Measurements from ENCODE around the gene PNMT. TPM values are rescaled to one million over a fixed set of nuclear protein-coding genes. Genes with fewer than 3 reads are reported as not detected.

PNMT gene
- total and polyA plus RNA-seq, 2 of the 13 experiments (the other 11 are each of a cell fraction or from before 2014, with no cell fraction given), result 0.25 TPM; not detected in 1

DNA sequence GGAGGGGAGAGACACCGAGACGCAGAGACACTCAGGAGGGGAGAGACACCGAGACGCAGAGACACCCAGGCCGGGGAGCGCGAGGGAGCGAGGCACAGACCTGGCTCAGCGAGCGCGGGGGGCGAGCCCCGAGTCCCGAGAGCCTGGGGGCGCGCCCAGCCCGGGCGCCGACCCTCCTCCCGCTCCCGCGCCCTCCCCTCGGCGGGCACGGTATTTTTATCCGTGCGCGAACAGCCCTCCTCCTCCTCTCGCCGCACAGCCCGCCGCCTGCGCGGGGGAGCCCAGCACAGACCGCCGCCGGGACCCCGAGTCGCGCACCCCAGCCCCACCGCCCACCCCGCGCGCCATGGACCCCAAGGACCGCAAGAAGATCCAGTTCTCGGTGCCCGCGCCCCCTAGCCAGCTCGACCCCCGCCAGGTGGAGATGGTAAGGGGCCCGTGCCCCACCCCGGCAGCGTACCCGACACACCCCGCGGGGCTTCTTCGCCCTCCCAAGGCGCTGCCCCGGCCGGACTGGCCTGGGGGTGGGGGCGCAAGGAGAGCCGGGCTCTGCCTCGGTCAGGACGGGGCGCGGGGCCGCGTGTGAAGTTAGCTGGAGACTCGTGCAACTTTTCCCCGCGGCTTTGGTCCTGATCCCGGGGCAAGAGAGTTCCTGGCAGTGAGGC, 41.1 kb upstream of the PNMT start:
- no peaks in the 10 kb centered on the region for H3K9me3 ChIP-seq (ENCODE audit: low read length)
- peaks cover 78% of the 10 kb centered on the region for H3K4me1 ChIP-seq (ENCODE audit: insufficient read depth, low read length)
- H3K79me2 ChIP-seq (ENCODE audit: insufficient read depth, low read length), result no peaks in the 10 kb centered on the region
- intact Hi-C loops (cut with micrococcal nuclease; ENCODE audit: unreplicated experiment) (no loop called here), in situ Hi-C loops (cut with HindIII; ENCODE audit: extremely low pct_ligation_motif_present, low pct_unique_long_range_greater_than_20kb) (no loop called here)
- FAIRE-seq (no peak), DNase-seq (ENCODE audit: low spot score) (no peak), ATAC-seq (peak; percentile 2; the same call in 2 of the 3 replicates)
- CTCF ChIA-PET (ENCODE audit: low intra/inter-chr PET ratio, low total read pairs), result no interaction called here
- H3K27me3 ChIP-seq (ENCODE audit: control insufficient read depth in 1 of 2, insufficient read depth in 2 of 2, low read length in 2 of 2), result peaks cover 17 to 73% of the 10 kb centered on the region in 2 experiments; a peak in 4 of 5 replicates
- H3K36me3 ChIP-seq (replicated peaks in 1 of 2; ENCODE audit: control insufficient read depth in 1 of 2, insufficient read depth in 2 of 2, low read length in 2 of 2), result no peaks in the 10 kb centered on the region
- no peak overlapping the region for H3K27ac ChIP-seq (ENCODE audit: extremely low read length, insufficient read depth, low read length)
- no peaks in the 10 kb centered on the region for H4K20me1 ChIP-seq (ENCODE audit: insufficient read depth, low read length)
- no peak overlapping the region for H2AFZ ChIP-seq (ENCODE audit: low read length)
- H3K4me2 ChIP-seq (ENCODE audit: low read depth, low read length), result peak overlapping the region; percentile 54
- POLR2A ChIA-PET, result interaction anchor here (2.5 to 3.2 kb wide), 2 partner anchors 103 to 112 kb away, joined by 6 to 10 read pairs; partner anchors contain the start of gene MIEN1
- no peak overlapping the region for H3K9ac ChIP-seq (ENCODE audit: insufficient read depth, low read depth, low read length)
- BruUV-seq (replicated peaks), result no TSS peak
- WGBS (ENCODE audit: low lambda C conversion rate), result 0% methylated on average over 12 of the region's 72 CpGs
- peak overlapping the region in 1 of 3 experiments; percentile 63; a peak in 1 of 6 replicates for H3K4me3 ChIP-seq (replicated peaks in 1 of 3; ENCODE audit: insufficient read depth in 1 of 3, low read depth in 2 of 3, low read length in 3 of 3)
- TF ChIP-seq CHCHD3 (CRISPR knock-in tag; IDR thresholded peaks at IDR 0.05) (0 out of 2 replicates have a peak, but pooled peaks have one; percentile 42), GPN1 (CRISPR knock-in tag; IDR thresholded peaks at IDR 0.05; ENCODE audit: borderline replicate concordance) (no peak), ZNF17 (CRISPR knock-in tag; IDR thresholded peaks at IDR 0.05) (no peak), ATF1 (CRISPR knock-in tag; IDR thresholded peaks at IDR 0.05) (no peak), SMAD1 (CRISPR knock-in tag; IDR thresholded peaks at IDR 0.05; ENCODE audit: borderline replicate concordance, low read depth) (no peak), EZH2 (conservative IDR thresholded peaks at IDR 0.05; ENCODE audit: low read depth, low read length) (peak; percentile 25), ETV6 (CRISPR knock-in tag; conservative IDR thresholded peaks at IDR 0.05) (no peak), NCOA5 (CRISPR knock-in tag; IDR thresholded peaks at IDR 0.05) (no peak), ZNF563 (CRISPR knock-in tag; IDR thresholded peaks at IDR 0.05) (no peak), ZNF331 (CRISPR knock-in tag; IDR thresholded peaks at IDR 0.05) (no peak), ZSCAN25 (CRISPR knock-in tag; IDR thresholded peaks at IDR 0.05) (no peak), JUNB (CRISPR knock-in tag; IDR thresholded peaks at IDR 0.05; ENCODE audit: borderline replicate concordance) (no peak)
- TF ChIP-seq, protein P1, sequence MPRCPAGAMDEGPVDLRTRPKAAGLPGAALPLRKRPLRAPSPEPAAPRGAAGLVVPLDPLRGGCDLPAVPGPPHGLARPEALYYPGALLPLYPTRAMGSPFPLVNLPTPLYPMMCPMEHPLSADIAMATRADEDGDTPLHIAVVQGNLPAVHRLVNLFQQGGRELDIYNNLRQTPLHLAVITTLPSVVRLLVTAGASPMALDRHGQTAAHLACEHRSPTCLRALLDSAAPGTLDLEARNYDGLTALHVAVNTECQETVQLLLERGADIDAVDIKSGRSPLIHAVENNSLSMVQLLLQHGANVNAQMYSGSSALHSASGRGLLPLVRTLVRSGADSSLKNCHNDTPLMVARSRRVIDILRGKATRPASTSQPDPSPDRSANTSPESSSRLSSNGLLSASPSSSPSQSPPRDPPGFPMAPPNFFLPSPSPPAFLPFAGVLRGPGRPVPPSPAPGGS (CRISPR knock-in tag; IDR thresholded peaks at IDR 0.05), result no peak
- TF ChIP-seq, protein P2, sequence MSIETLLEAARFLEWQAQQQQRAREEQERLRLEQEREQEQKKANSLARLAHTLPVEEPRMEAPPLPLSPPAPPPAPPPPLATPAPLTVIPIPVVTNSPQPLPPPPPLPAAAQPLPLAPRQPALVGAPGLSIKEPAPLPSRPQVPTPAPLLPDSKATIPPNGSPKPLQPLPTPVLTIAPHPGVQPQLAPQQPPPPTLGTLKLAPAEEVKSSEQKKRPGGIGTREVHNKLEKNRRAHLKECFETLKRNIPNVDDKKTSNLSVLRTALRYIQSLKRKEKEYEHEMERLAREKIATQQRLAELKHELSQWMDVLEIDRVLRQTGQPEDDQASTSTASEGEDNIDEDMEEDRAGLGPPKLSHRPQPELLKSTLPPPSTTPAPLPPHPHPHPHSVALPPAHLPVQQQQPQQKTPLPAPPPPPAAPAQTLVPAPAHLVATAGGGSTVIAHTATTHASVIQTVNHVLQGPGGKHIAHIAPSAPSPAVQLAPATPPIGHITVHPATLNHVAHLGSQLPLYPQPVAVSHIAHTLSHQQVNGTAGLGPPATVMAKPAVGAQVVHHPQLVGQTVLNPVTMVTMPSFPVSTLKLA (IDR thresholded peaks at IDR 0.05), result no peak
- TF ChIP-seq, protein P3, sequence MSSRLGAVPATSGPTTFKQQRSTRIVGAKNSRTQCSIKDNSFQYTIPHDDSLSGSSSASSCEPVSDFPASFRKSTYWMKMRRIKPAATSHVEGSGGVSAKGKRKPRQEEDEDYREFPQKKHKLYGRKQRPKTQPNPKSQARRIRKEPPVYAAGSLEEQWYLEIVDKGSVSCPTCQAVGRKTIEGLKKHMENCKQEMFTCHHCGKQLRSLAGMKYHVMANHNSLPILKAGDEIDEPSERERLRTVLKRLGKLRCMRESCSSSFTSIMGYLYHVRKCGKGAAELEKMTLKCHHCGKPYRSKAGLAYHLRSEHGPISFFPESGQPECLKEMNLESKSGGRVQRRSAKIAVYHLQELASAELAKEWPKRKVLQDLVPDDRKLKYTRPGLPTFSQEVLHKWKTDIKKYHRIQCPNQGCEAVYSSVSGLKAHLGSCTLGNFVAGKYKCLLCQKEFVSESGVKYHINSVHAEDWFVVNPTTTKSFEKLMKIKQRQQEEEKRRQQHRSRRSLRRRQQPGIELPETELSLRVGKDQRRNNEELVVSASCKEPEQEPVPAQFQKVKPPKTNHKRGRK (CRISPR knock-in tag; IDR thresholded peaks at IDR 0.05), result no peak
- TF ChIP-seq, protein P4, sequence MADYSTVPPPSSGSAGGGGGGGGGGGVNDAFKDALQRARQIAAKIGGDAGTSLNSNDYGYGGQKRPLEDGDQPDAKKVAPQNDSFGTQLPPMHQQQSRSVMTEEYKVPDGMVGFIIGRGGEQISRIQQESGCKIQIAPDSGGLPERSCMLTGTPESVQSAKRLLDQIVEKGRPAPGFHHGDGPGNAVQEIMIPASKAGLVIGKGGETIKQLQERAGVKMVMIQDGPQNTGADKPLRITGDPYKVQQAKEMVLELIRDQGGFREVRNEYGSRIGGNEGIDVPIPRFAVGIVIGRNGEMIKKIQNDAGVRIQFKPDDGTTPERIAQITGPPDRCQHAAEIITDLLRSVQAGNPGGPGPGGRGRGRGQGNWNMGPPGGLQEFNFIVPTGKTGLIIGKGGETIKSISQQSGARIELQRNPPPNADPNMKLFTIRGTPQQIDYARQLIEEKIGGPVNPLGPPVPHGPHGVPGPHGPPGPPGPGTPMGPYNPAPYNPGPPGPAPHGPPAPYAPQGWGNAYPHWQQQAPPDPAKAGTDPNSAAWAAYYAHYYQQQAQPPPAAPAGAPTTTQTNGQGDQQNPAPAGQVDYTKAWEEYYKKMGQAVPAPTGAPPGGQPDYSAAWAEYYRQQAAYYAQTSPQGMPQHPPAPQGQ (CRISPR knock-in tag; IDR thresholded peaks at IDR 0.05; ENCODE audit: borderline replicate concordance), result no peak
